NB4 (cell line): ENCODE measurements around the gene SLAMF7.

Experiments used
- MYC ChIP-seq: IDR thresholded peaks from 2 replicates; pipeline ENCODE4 v1.6.1; 2011; ENCODE audit warnings: low read depth, low read length
- POLR2A ChIP-seq: IDR thresholded peaks from 2 replicates; pipeline ENCODE4 v1.6.1; 2011; ENCODE audit warnings: mild to moderate bottlenecking; ENCODE audit not compliant: insufficient read length; ENCODE audit errors: extremely low read depth
- TF ChIP-seq, protein P1 (sequence below): IDR thresholded peaks from one replicate; pipeline ENCODE4 v1.5.1; 2012; ENCODE audit warnings: low read depth, low read length
- TF ChIP-seq, protein P2 (sequence below): IDR thresholded peaks from 2 replicates; pipeline ENCODE4 v1.6.1; 2011; ENCODE audit warnings: low read depth, low read length

DNA sequence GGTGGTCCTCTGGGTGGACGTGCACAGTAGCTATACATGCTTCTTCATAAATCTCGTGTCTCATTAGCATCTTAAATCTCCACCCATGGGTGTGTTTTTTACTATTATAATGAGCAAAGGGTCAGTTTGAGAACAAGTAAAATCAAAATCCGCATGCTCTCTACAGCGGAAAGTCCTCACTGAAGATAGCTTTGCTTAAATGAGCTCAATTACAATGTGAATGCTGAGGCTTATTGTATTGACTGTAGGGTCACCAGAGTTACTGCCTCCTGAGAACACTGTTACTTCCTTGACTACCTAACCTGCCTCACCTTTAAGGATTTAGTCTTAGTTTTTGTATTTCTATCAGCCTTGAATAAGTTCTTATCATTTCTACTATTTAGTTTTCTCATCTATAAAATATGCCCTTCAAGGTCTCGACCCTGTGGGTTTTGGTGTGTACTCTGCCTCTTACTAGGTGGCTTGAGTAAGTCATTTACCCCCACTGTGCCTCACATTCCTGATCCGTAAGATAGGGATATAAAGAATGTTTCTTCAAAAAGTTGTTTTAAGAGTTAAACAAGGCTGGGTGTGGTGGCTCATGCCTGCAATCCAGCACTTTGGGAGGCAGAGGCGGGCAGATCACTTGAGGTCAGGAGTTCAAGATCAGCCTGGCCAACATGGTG, 7.9 kb downstream of the SLAMF7 start:
- TF ChIP-seq POLR2A = no peak
- TF ChIP-seq, protein P1, sequence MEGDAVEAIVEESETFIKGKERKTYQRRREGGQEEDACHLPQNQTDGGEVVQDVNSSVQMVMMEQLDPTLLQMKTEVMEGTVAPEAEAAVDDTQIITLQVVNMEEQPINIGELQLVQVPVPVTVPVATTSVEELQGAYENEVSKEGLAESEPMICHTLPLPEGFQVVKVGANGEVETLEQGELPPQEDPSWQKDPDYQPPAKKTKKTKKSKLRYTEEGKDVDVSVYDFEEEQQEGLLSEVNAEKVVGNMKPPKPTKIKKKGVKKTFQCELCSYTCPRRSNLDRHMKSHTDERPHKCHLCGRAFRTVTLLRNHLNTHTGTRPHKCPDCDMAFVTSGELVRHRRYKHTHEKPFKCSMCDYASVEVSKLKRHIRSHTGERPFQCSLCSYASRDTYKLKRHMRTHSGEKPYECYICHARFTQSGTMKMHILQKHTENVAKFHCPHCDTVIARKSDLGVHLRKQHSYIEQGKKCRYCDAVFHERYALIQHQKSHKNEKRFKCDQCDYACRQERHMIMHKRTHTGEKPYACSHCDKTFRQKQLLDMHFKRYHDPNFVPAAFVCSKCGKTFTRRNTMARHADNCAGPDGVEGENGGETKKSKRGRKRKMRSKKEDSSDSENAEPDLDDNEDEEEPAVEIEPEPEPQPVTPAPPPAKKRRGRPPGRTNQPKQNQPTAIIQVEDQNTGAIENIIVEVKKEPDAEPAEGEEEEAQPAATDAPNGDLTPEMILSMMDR = no peak
- no peak for TF ChIP-seq MYC
- TF ChIP-seq, protein P2, sequence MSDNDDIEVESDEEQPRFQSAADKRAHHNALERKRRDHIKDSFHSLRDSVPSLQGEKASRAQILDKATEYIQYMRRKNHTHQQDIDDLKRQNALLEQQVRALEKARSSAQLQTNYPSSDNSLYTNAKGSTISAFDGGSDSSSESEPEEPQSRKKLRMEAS = no peak
